GM21423 (cell line): ENCODE measurements around the gene CYP11A1.
"Not testable (repeated sequence)": the region's sequence is repeated elsewhere in the genome, so short reads cannot be mapped to it uniquely, and the experiment has no call there.

ENCODE experiments used
- ATAC-seq: cut with Tn5 transposase; IDR thresholded peaks from one replicate; pipeline ENCODE4 v1.9.1; 2021; ENCODE audit warnings: mild to moderate bottlenecking, moderate library complexity; ENCODE audit not compliant: unreplicated experiment

The CYP11A1 gene

GRCh38 chr15:74376226-74376625 lies 8.8 kb upstream of the CYP11A1 start:
- ATAC-seq = no peak

DNA sequence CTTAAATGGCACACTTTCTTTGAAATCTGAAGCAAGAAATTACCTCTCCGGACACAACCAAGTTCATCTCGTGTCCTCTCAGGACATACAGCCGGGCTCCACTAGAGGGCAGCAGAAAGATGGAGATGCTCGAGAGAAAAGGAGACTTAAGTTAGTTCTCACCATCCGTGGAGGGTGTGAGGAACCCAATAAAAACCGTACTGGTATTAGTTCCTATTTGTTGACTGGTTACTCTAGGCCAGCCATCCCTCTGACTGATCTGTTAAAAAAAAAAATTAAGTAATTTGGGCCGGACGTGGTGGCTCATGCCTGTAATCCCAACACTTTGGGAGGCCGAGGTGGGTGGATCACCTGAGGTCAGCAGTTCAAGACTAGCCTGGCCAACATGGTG lies 7.9 kb upstream of the CYP11A1 start:
- no peak for ATAC-seq

DNA sequence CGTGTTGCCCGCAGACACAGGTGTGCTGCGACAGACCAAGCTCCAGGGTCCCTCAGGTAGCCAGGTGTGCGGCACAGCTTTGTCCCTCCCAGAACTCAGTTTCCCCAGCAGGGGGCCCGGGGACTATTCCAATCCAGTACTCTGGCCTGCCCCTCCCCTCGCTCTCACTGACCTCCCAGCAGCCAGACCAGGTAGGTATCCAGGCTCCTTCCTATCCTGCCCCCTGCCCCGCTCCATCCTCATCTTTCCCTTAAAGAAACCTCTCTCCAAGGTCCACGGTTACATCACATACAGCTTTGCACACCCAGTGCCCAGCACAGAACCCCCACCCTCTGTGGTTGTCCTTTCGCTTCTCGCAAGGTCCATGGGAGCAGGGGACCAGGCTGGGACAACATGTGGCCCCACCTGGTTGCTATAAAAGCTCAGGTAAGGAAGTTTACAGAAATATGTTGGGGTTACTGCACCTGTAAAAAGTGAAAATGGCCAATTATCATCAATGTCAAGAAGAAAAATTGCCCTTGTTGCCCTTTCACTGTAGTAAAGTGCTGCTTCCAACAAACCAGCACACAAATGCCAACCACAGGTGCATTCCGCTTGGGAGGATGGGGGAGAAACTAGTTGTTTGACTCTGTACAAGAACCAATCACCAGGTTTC lies 7.3 kb upstream of the CYP11A1 start:
- no peak for ATAC-seq

DNA sequence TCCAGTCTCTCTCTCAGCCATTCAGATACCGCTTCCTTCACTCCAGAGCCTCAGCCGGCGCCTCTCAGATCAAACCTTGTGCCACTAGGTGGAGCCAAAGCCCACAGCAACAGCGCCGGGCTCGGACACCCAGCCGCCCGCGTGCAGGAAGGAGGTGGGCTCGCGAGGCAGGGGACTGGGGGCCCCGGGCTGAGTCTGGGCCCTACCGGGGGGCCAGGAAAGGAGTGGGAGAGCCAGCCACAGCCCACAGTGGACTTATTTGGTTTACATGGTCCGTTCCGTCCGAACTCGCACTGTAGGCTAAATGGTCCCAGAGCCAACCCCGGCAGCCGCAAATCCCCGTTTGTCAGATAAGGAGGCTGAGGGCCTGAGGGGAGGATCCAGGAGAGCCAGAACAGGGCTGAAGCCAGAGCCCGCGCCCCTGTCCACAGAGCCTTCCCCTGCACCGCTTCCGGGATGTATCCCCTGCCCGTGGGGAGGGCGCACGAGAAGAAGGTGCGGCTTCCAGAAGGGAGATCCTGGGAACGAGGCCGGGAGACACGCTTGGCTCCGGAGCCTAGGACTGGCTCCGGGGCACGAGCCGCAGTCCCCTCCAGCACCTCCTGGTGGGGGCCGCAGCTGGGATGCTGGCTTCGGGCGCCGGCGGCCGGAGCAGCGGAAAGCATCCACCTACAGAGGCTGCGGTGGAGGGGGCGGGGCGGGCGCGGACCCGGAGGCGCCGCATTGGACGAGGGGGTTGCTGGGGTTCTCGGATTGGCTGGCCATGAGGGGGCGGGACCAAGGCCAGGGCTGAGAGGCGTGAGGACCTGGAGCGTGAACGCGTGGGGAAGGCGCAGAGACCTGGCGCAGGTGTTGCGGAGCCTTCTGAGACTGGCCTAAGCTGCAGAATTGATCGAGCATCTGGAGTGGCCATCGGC lies 6.5 kb upstream of the CYP11A1 start:
- ATAC-seq = peak; percentile 73

- ATAC-seq = no peak
These were observed 5.7 kb upstream of the CYP11A1 start for GRCh38 chr15:74373056-74373650.

GRCh38 chr15:74370471-74370870 lies 3.0 kb upstream of the CYP11A1 start:
- ATAC-seq = no peak

DNA sequence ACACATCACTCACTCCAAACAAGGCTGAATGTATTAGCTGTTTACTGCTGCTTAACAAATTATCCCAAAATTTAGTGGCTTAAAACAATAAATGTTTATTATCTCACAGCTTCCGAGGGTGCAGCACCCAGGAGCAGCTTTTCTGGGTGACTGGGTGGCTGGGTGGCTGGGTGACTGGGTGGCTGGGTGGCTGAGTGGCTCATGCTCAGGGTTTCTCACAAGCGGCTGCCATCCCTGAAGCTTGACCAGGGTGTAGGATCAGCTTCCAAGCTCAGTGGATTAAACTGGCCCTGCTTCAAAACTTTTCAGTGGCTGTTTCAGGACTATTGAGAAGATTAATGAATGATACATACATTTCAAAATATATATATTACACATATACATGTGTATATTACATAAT lies 2.3 kb upstream of the CYP11A1 start:
- no peak for ATAC-seq

DNA sequence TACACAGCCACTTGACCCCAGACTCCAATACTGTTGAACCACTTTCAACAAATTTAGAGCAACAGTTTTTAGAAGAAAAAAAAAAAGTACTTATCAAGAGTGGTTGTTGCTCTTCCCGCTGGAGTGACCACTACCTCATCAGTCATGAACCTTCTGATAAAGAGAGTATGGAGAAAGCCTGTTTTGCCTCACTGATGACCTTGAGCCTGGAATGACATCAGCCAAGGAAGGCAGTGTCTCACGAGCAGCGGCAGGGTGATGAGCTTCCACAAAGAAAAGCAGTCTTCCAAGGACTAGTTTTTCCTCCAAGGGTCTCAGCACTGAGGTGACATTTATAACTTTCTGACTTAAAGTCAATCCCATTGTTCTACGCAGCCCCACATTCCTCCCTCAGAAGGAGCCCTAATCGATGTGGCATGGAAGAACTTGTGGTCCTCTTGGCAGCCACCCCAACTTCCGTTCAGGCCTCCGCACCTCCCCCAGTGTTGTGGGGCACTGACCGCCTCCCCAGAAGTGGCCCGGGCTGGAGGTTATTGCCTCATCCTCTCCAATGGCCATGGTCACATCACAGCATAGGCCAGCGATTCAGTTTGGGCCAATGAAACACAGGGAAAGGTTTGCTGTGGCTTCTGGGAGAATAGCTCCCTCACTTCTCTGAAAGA lies 1.8 kb upstream of the CYP11A1 start:
- ATAC-seq = no peak

DNA sequence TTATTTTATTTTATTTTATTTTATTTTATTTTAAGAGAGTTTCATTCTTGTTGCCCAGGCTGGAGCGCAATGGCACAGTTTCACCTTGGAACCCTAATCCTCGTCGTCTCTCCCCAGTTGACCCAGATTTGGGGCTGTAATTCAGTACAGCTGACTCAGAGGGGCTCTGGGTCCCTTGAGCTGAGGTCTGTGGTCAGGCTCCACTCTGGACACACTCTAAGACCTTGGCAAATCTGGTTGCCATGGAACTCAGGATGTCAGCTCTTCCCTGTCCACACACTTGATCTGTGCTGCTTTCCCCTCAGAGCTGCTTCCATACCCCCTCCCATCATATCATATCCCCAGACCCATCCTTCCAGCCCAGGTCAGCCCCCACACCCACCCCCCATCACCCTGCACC lies 675 bp upstream of the CYP11A1 start:
- no peak for ATAC-seq

- no peak for ATAC-seq
These were observed 1.6 kb downstream of the CYP11A1 start for GRCh38 chr15:74365598-74366445.

DNA sequence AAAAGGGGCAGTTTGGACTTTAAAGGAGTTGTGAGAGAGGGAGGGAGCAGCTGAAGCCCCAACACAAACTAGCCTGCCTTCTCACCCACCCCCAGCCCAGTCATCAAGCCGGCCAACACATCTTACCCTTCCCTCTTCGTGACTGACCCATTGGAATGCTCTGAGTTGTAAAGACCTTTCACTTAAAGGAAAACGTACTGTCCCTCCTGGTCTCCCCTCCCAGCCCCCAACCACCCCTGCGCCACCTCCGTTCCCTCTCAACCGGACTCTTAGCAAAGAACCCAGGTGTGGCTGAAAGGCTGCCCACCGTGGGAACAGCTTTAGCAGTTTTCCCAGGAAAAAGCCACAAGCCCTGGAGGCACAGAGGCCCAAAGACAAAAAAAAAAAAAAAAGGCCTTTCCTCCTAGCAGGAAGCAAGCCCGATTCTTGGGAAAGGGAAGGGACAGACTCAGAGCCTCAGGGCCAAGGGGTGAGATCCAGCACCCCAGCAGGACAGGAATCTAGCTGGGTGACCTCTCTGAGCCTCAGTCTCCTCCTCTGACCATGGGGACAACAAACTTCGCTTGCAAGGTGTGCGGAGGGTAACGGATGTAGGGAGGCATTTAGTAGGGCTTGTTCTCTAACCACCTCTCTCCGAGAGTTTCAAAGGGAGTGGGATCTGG lies 2.4 kb downstream of the CYP11A1 start:
- ATAC-seq = no peak

GRCh38 chr15:74362482-74362881 lies 5.0 kb downstream of the CYP11A1 start:
- no peak for ATAC-seq

DNA sequence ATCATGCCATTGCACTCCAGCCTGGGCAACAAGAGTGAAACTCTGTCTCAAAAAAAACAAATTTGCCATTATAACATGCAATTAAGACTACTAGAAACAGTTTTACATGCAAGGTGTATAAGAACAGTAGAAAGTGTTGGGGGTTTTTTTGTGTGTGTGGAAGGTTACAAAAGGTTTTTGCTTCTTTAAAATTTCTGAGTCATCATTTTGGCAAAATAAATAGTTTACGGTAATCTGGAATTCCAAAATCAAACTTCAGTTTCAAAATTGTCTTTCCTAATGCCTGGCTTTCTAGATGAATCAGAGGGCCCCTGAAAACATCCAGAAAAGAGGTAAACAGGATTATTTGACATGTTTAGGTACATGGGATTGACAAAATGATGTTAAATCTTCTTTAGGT lies 6.6 kb downstream of the CYP11A1 start:
- not testable (repeated sequence) for ATAC-seq

DNA sequence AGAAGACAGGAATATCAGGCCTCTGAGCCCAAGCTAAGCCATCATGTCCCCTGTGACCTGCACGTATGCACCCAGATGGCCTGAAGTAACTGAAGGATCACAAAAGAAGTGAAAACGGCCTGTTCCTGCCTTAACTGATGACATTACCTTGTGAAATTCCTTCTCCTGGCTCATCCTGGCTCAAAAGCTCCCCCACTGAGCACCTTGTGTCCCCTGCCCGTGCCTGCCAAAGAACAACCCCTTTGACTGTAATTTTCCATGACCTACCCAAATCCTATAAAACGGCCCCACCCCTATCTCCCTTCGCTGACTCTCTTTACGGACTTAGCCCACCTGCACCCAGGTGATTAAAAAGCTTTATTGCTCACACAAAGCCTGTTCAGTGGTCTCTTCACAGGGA lies 8.1 kb downstream of the CYP11A1 start:
- not testable (repeated sequence) for ATAC-seq

GRCh38 chr15:74357514-74357913 lies 9.9 kb downstream of the CYP11A1 start:
- ATAC-seq = not testable (repeated sequence)

- not testable (repeated sequence) for ATAC-seq
These were observed 11.4 kb downstream of the CYP11A1 start for GRCh38 chr15:74356050-74356449.

- ATAC-seq = not testable (repeated sequence)
These were observed 13.5 kb downstream of the CYP11A1 start for GRCh38 chr15:74353992-74354391.

DNA sequence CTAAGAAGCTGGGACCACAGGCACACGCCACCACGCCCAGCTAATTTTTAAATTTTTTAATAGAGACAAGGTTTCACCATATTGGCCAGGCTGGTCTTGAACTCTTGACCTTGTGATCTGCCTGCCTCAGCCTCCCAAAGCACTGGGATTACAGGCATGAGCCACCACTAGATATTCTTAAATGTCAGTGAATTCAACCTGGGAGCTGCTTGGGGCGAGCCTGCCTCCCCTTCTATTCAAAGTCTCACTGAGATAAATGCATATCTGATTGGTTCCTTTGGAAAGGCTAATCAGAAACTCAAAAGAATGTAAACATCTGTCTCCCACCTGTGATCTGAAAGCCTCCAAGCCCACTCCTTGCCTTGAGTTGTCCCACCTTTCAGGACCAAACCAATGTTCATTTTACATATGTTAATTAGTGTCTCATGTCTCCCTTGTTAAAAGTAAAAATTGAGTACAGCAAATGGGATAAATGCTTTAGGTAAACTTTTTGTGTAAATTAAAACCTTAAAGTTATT lies 15.0 kb downstream of the CYP11A1 start:
- ATAC-seq = no peak

DNA sequence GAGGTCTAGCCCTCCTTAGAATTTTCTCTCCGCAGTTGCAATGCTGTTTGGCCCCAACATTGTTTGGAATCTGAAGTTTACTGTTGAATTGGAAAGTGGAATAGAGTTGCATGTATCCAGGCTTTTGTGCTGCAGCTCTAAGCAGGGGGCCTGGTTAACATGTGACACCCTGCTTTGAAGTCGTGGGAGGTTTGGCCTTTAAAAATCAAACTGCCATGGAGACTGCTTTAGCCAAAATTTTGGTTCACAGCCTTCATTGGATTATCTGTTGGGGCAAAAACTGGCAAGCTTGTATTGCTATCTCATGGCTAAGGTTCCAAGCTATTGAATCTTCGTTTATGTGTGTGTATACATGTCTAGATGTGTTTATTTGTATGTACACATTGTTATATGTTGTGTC lies 15.8 kb downstream of the CYP11A1 start:
- ATAC-seq = no peak
